Measurements from ENCODE around the gene WDFY4.

GRCh38 chr10:48729941-48730457, 45.3 kb downstream of the WDFY4 start:
- TF ChIP-seq REST (IDR thresholded peaks at IDR 0.05; ENCODE audit: insufficient read depth in 1 of 2, low read depth in 2 of 2, low read length in 2 of 2): no peak
- TF ChIP-seq TAF1 (IDR thresholded peaks at IDR 0.05; ENCODE audit: borderline replicate concordance, insufficient read depth, low read length): no peak
